ENCODE data around the gene NTRK3.

The NTRK3 gene

GRCh38 chr15:88118741-88119140 lies 137.8 kb downstream of the NTRK3 start:
- in situ Hi-C loops (cut with HindIII; ENCODE audit: low sequenced_read_pairs), result no loop called here
- DNase-seq (ENCODE audit: low read depth, low spot score), result no peak
- H3K4me3 ChIP-seq (ENCODE audit: low read depth, low read length), result no peak overlapping the region
- TF ChIP-seq, protein P1, sequence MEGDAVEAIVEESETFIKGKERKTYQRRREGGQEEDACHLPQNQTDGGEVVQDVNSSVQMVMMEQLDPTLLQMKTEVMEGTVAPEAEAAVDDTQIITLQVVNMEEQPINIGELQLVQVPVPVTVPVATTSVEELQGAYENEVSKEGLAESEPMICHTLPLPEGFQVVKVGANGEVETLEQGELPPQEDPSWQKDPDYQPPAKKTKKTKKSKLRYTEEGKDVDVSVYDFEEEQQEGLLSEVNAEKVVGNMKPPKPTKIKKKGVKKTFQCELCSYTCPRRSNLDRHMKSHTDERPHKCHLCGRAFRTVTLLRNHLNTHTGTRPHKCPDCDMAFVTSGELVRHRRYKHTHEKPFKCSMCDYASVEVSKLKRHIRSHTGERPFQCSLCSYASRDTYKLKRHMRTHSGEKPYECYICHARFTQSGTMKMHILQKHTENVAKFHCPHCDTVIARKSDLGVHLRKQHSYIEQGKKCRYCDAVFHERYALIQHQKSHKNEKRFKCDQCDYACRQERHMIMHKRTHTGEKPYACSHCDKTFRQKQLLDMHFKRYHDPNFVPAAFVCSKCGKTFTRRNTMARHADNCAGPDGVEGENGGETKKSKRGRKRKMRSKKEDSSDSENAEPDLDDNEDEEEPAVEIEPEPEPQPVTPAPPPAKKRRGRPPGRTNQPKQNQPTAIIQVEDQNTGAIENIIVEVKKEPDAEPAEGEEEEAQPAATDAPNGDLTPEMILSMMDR (IDR thresholded peaks at IDR 0.05; ENCODE audit: low read depth, low read length), result no peak

DNA sequence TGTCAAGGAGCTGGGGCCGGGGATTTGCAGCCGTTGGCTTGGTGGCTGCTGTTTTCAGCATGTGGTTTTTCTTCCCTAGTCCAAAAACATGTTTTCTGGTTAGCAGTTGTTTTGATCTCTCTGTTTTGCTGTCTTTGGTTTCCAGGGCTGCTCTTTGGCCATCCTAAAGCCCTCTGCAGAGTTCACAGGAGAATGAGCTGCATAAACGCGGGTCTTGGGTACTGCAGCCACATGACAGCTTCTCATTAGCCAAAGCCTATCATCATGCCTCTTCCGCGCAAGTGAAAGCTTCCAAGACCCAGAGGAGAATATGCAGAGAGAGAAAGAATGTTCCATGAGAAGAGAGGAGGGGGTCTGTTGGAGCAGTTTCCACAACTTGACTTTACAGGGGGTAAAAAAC lies 138.5 kb downstream of the NTRK3 start:
- TF ChIP-seq, protein P1 (IDR thresholded peaks at IDR 0.05; ENCODE audit: low read depth, low read length), result no peak
- no peak for DNase-seq (ENCODE audit: low read depth, low spot score)
- in situ Hi-C loops (cut with HindIII; ENCODE audit: low sequenced_read_pairs), result no loop called here
- no peak overlapping the region for H3K4me3 ChIP-seq (ENCODE audit: low read depth, low read length)

GRCh38 chr15:88115486-88116152 lies 140.9 kb downstream of the NTRK3 start:
- peak; percentile 4 for DNase-seq (ENCODE audit: low read depth, low spot score)
- TF ChIP-seq, protein P1 (IDR thresholded peaks at IDR 0.05; ENCODE audit: low read depth, low read length), result no peak
- in situ Hi-C loops (cut with HindIII; ENCODE audit: low sequenced_read_pairs), result no loop called here

DNA sequence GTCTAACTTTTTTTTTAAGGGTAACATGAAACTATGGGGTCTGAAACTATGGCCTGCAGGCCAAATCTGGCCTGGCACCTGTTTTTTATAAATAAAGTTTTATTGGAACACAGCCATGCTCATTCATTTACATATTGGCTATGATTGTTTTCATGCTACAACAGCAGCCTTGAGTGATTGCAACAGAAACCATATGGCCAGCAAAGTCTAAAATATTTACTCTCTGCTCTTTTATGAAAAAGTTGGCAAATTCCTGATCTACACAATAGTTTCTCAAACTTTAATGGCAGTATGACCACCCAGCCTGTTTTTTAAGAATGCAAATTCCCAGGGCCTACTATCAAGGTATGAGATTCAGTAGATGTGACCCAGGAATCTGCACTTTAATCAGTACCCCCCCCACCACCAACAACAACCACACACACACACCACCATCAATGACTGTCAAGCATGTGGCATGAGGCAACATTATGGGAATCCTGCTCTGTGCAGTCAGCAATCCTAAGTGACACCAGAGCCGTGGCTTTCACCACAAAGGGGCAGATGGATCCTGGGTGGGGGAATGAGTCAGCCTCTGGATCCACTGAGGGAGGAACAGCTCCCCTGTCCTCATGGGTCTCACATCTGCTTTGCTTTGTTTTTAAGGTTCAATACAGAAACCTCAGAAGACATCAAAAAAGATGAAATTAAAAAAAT lies 142.8 kb downstream of the NTRK3 start:
- TF ChIP-seq, protein P1 (IDR thresholded peaks at IDR 0.05; ENCODE audit: low read depth, low read length), result no peak
- in situ Hi-C loops (cut with HindIII; ENCODE audit: low sequenced_read_pairs), result no loop called here
- DNase-seq (ENCODE audit: low read depth, low spot score), result no peak
- no peak overlapping the region for H3K4me3 ChIP-seq (ENCODE audit: low read depth, low read length)

More at GRCh38 chr15:88115486-88116152, 140.9 kb downstream of the NTRK3 start:
- no peak overlapping the region for H3K4me3 ChIP-seq (ENCODE audit: low read depth, low read length)

DNA sequence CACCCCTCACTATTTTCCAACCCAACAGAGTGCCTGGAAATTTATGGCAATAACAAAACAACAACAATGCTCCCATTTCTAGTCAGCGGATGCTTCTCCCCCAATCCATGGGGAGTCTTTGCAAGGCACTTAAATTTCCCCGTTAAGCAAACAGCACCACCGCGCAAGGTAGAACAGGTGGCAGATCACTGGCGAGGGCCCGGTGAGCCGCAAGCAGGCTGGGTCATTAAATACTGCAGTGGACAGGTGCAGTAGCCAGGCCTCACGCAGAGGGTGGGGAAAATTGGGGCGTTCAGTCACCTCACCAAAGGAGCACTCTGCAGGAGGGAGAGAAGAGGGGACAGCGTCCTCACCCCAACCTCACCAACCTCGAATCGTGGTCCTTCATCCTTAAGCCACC lies 147.5 kb downstream of the NTRK3 start:
- no peak for DNase-seq (ENCODE audit: low read depth, low spot score)
- TF ChIP-seq, protein P1 (IDR thresholded peaks at IDR 0.05; ENCODE audit: low read depth, low read length), result no peak
- H3K4me3 ChIP-seq (ENCODE audit: low read depth, low read length), result no peak overlapping the region
- in situ Hi-C loops (cut with HindIII; ENCODE audit: low sequenced_read_pairs), result no loop called here

DNA sequence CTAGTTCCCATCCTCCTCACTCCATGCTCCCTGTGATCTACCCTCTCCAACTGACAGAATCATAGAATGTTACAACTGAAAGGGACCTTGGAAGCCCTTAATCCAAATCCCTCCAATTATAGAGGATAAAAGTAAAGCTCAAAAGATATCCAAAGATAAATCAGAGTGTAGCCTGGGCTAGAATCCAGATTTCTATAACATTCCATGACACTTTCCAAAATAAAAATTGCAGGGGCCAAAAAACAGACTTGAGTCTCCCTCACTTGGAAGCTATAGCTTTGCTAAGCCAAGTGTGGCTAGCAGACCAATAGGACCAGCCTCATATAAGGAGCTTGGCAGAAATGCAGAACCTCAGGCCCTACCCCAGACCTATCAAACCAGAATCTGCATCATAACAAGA lies 148.1 kb downstream of the NTRK3 start:
- in situ Hi-C loops (cut with HindIII; ENCODE audit: low sequenced_read_pairs), result no loop called here
- H3K4me3 ChIP-seq (ENCODE audit: low read depth, low read length), result no peak overlapping the region
- no peak for DNase-seq (ENCODE audit: low read depth, low spot score)
- TF ChIP-seq, protein P1 (IDR thresholded peaks at IDR 0.05; ENCODE audit: low read depth, low read length), result no peak

All from astrocyte of the spinal cord (primary cell).